ENCODE data around the gene UTP11.

GRCh38 chr1:38043036-38043747 lies 30.7 kb downstream of the UTP11 start:
- TF ChIP-seq SP1 (IDR thresholded peaks at IDR 0.05): no peak
- TF ChIP-seq TARDBP (IDR thresholded peaks at IDR 0.05): no peak
- no peak for TF ChIP-seq SUZ12 (IDR thresholded peaks at IDR 0.05)
- no peak for TF ChIP-seq BHLHE40 (IDR thresholded peaks at IDR 0.05; ENCODE audit: borderline replicate concordance)
- no peak for TF ChIP-seq HDGF (IDR thresholded peaks at IDR 0.05; ENCODE audit: borderline replicate concordance)
- TF ChIP-seq PKNOX1 (IDR thresholded peaks at IDR 0.05): no peak
- no peak for TF ChIP-seq FOXK2 (IDR thresholded peaks at IDR 0.05)
- no peak for TF ChIP-seq FOXA1 (IDR thresholded peaks at IDR 0.05)
- TF ChIP-seq ARNT (IDR thresholded peaks at IDR 0.05): no peak
